Fibroblast of skin of scalp (primary cell): ENCODE measurements around the gene HOXA11.

Experiments used
- DNase-seq: peaks from one replicate; pipeline ENCODE4 v3.0.0-alpha.2; 2013

The HOXA11 gene

GRCh38 chr7:27205325-27206280 is 20.6 kb upstream of the HOXA11 start:
- no peak for DNase-seq

- DNase-seq, result no peak
These were observed 19.9 kb upstream of the HOXA11 start for GRCh38 chr7:27204851-27205322.

GRCh38 chr7:27203964-27204594 is 19.0 kb upstream of the HOXA11 start:
- DNase-seq, result no peak

- no peak for DNase-seq
These were observed 18.4 kb upstream of the HOXA11 start for GRCh38 chr7:27203365-27203953.

- no peak for DNase-seq
These were observed 17.8 kb upstream of the HOXA11 start for GRCh38 chr7:27202862-27203134.

GRCh38 chr7:27202018-27202861 is 17.2 kb upstream of the HOXA11 start:
- no peak for DNase-seq

- DNase-seq, result no peak
These were observed 16.6 kb upstream of the HOXA11 start for GRCh38 chr7:27201580-27202017.

- DNase-seq, result no peak
These were observed 15.9 kb upstream of the HOXA11 start for GRCh38 chr7:27200761-27201579.

- DNase-seq, result no peak
These were observed 15.1 kb upstream of the HOXA11 start, which contains the start of gene HOXA13 for GRCh38 chr7:27199849-27200760. Gene HOXA13, minus strand, starts transcription at chr7:27200091. Its CDS starts 14 bp downstream, at chr7:27200077.

GRCh38 chr7:27198871-27199801 is 14.1 kb upstream of the HOXA11 start:
- DNase-seq, result no peak

GRCh38 chr7:27198138-27198841 is 13.3 kb upstream of the HOXA11 start:
- no peak for DNase-seq

- DNase-seq, result no peak
These were observed 12.4 kb upstream of the HOXA11 start for GRCh38 chr7:27197137-27198042.

- peak; percentile 57 for DNase-seq
These were observed 11.3 kb upstream of the HOXA11 start for GRCh38 chr7:27196287-27196767.

- DNase-seq, result no peak
These were observed 9.8 kb upstream of the HOXA11 start for GRCh38 chr7:27194686-27195379.

GRCh38 chr7:27194002-27194352 is 8.9 kb upstream of the HOXA11 start:
- no peak for DNase-seq

GRCh38 chr7:27193335-27194001 is 8.4 kb upstream of the HOXA11 start:
- DNase-seq, result no peak
